Dendritic cell treated with granulocyte-macrophage colony-stimulating factor and Interleukin-4, amounts not matched to agents 40 ng/mL and 50 ng/mL, for 4 days (primary cell): ENCODE data around the gene SPATA17.

ENCODE experiments used
- H3K27ac Mint-ChIP-seq: one replicate; pipeline ENCODE4 v1.8.0; 2022; ENCODE audit warnings: mild to moderate bottlenecking, mixed read lengths
- H3K27me3 Mint-ChIP-seq: one replicate; pipeline ENCODE4 v1.8.0; 2022; ENCODE audit warnings: mild to moderate bottlenecking, mixed read lengths
- H3K36me3 Mint-ChIP-seq: one replicate; pipeline ENCODE4 v1.8.0; 2022; ENCODE audit warnings: low read depth, mixed read lengths
- H3K4me1 Mint-ChIP-seq: one replicate; pipeline ENCODE4 v1.8.0; 2022; ENCODE audit warnings: low read depth, mixed read lengths
- H3K4me3 Mint-ChIP-seq: one replicate; pipeline ENCODE4 v1.8.0; 2022; ENCODE audit warnings: mild to moderate bottlenecking, moderate library complexity, mixed read lengths
- H3K9me3 Mint-ChIP-seq: one replicate; pipeline ENCODE4 v1.8.0; 2022; ENCODE audit warnings: mixed read lengths
- intact Hi-C: fragments of 100-400 bp; cut with micrococcal nuclease; formaldehyde crosslinking; loops from one replicate; pipeline ENCODE4 v1.15.0; 2022

Gene SPATA17

GRCh38 chr1:217717959-217718358, 86.8 kb downstream of the SPATA17 start:
- H3K36me3 Mint-ChIP-seq = no peaks in the 10 kb centered on the region
- H3K27me3 Mint-ChIP-seq = no peaks in the 10 kb centered on the region
- no peak overlapping the region for H3K27ac Mint-ChIP-seq
- intact Hi-C loops = no loop called here
- H3K4me1 Mint-ChIP-seq = no peaks in the 10 kb centered on the region
- H3K4me3 Mint-ChIP-seq = no peak overlapping the region
- H3K9me3 Mint-ChIP-seq = peaks cover 3% of the 10 kb centered on the region

DNA sequence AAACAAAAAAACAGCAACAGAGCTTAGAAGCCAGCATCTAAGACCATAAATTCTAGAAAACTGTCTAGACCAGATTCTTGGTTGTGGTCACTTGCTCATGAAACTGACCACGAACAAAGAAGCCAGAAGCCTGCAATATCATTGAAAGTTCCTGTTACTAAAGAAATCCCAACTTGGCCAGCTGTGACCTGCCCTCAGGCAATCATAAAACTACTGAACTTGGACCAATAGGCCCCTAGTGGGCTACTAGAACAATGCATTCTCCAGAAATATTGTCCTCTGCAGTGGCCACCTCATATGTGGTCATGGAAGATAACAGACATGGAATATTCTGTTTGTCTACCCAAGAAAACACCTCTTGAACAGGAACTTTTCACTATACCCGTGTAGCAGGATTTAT, 87.7 kb downstream of the SPATA17 start:
- Mint-ChIP-seq H3K4me1 (no peaks in the 10 kb centered on the region), H3K27me3 (no peaks in the 10 kb centered on the region), H3K4me3 (no peak overlapping the region), H3K27ac (no peak overlapping the region), H3K9me3 (no peaks in the 10 kb centered on the region), H3K36me3 (no peaks in the 10 kb centered on the region)
- intact Hi-C loops = no loop called here

GRCh38 chr1:217721692-217722091, 90.5 kb downstream of the SPATA17 start:
- H3K4me3 Mint-ChIP-seq = no peak overlapping the region
- intact Hi-C loops = no loop called here
- no peaks in the 10 kb centered on the region for H3K4me1 Mint-ChIP-seq

DNA sequence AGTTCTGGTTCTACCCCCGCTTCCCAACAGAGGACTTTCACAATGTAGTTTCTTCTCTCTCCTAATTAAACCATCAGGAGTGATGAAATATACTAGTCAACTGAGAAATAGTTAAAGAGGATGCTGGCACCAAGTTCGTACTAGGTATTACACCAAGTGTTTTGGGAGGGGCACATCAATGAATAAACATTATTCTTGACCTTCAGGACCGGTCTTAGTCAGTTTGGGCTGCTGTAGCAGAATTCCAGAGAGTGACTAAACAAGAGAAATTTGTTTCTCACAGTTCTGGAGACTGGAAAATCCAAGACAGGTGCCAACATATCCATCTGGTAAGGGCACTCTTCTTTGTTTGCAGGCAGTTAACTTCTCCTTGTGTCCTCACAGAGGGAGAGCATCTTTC, 103.8 kb downstream of the SPATA17 start:
- intact Hi-C loops = no loop called here
- Mint-ChIP-seq H3K4me3 (no peak overlapping the region), H3K36me3 (no peaks in the 10 kb centered on the region), H3K27me3 (no peaks in the 10 kb centered on the region), H3K4me1 (no peaks in the 10 kb centered on the region), H3K27ac (no peak overlapping the region), H3K9me3 (no peaks in the 10 kb centered on the region)

More at GRCh38 chr1:217721692-217722091, 90.5 kb downstream of the SPATA17 start:
- no peaks in the 10 kb centered on the region for H3K27me3 Mint-ChIP-seq
- H3K27ac Mint-ChIP-seq = no peak overlapping the region
- H3K36me3 Mint-ChIP-seq = no peaks in the 10 kb centered on the region
- H3K9me3 Mint-ChIP-seq = no peaks in the 10 kb centered on the region

DNA sequence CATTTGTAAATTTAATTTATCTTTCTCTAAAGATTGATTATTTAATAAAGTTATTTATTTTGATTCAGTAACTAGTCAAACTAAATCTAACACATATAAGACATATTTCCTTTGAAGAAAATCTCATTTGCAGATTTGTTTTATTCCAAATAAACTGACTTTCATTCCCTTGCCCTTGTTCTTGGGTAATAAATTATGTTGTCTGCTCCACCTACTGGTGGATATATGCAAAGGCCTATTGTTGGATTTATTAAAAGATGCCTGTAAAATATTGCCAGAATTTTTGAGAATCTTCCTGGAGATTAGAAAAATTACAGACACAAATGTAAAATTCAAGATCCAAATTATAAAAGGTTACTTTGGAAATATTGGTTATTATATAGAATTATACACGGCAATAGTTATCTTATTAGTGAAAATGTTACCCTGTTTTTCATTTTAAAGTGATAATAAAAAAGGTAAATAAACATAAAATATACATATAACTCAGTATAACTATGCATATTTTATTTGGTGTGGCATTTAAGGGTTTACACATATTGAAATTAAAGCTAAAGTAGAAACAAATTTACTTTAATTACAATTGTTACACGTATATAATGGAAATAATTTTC, 116.1 kb downstream of the SPATA17 start:
- Mint-ChIP-seq H3K27ac (no peak overlapping the region), H3K36me3 (no peaks in the 10 kb centered on the region), H3K27me3 (no peaks in the 10 kb centered on the region), H3K4me1 (no peaks in the 10 kb centered on the region), H3K9me3 (no peaks in the 10 kb centered on the region), H3K4me3 (no peak overlapping the region)
- intact Hi-C loops = loop anchor here (5.0 to 10.0 kb wide), 2 partner anchors 152 to 315 kb away; no protein-coding TSS in a partner anchor

GRCh38 chr1:217769768-217770167, 138.6 kb downstream of the SPATA17 start:
- H3K4me1 Mint-ChIP-seq = no peaks in the 10 kb centered on the region
- H3K27ac Mint-ChIP-seq = no peak overlapping the region
- no peaks in the 10 kb centered on the region for H3K36me3 Mint-ChIP-seq
- no peaks in the 10 kb centered on the region for H3K9me3 Mint-ChIP-seq
- intact Hi-C loops = no loop called here
- no peak overlapping the region for H3K4me3 Mint-ChIP-seq
- no peaks in the 10 kb centered on the region for H3K27me3 Mint-ChIP-seq

DNA sequence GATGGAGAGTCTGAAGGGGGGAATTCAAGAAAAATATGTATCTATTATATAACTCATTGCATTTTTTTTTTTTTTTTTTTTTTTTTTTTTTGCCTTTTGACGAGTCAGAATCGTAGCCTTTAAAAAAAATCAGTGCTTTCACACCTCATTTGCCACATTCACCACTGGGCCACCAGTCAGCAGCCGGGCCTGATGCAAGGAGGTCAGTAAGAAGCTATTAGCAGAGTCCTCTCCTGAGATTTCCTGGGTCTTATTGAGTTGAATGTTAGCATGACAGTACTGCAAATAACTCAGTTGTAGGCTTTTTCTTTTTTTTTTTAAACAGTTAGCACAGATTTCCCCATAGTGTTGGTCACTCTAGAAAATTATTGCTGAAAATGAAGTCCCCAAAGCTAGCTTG, 139.8 kb downstream of the SPATA17 start:
- no peaks in the 10 kb centered on the region for H3K9me3 Mint-ChIP-seq
- no peak overlapping the region for H3K4me3 Mint-ChIP-seq
- no peaks in the 10 kb centered on the region for H3K27me3 Mint-ChIP-seq
- intact Hi-C loops = no loop called here
- no peak overlapping the region for H3K27ac Mint-ChIP-seq
- H3K4me1 Mint-ChIP-seq = no peaks in the 10 kb centered on the region
- no peaks in the 10 kb centered on the region for H3K36me3 Mint-ChIP-seq

DNA sequence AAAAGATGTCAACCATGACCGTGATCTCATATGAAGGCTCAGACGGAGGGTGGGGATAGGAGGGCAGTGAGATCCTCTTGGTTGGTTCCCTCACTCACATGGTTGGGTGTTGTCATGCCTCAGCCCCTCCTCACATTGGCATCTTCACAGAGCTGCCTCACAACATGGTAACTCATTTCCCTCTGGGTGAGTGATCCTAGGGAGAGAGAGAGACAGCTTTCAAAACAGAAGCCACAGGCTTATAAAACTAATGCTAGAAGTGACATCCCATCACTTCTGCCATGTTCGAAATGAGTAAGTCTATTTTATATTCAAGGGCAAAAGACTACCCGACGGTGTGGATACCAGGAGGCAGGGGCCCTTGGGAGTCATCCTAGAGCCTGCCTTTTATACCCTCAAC, 145.5 kb downstream of the SPATA17 start:
- Mint-ChIP-seq H3K4me3 (no peak overlapping the region), H3K4me1 (no peaks in the 10 kb centered on the region), H3K27ac (no peak overlapping the region), H3K36me3 (no peaks in the 10 kb centered on the region), H3K27me3 (no peaks in the 10 kb centered on the region), H3K9me3 (no peaks in the 10 kb centered on the region)
- intact Hi-C loops = no loop called here

DNA sequence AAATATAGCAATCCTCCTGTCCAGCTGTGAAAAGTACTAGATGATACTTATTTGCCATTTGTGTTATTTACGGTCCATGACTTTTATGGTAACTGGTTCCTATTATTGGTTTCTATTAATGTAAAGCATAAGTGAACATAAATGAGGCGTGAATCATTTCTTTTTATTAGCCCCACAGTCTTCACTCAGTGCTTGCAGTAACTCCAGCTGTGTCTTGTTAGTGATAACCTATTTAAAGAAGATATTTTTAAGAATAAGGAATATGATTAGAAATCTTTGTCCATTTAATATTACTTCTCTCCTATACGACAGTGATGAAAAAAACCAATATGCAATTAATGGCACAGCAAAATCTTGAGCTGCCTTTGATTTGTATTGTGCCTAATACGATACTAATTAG, 149.9 kb downstream of the SPATA17 start:
- intact Hi-C loops = no loop called here
- Mint-ChIP-seq H3K36me3 (no peaks in the 10 kb centered on the region), H3K27me3 (no peaks in the 10 kb centered on the region), H3K4me1 (no peaks in the 10 kb centered on the region), H3K9me3 (peaks cover 8% of the 10 kb centered on the region), H3K27ac (no peak overlapping the region), H3K4me3 (no peak overlapping the region)

- H3K4me1 Mint-ChIP-seq = no peaks in the 10 kb centered on the region
- no peaks in the 10 kb centered on the region for H3K27me3 Mint-ChIP-seq
Observed at GRCh38 chr1:217791091-217791490, 159.9 kb downstream of the SPATA17 start.

GRCh38 chr1:217805792-217806191, 174.6 kb downstream of the SPATA17 start:
- H3K27me3 Mint-ChIP-seq = no peaks in the 10 kb centered on the region
- intact Hi-C loops = no loop called here
- peaks cover 16% of the 10 kb centered on the region for H3K9me3 Mint-ChIP-seq
- H3K4me1 Mint-ChIP-seq = no peaks in the 10 kb centered on the region
- no peak overlapping the region for H3K27ac Mint-ChIP-seq
- no peaks in the 10 kb centered on the region for H3K36me3 Mint-ChIP-seq
- no peak overlapping the region for H3K4me3 Mint-ChIP-seq

More at GRCh38 chr1:217791091-217791490, 159.9 kb downstream of the SPATA17 start:
- H3K36me3 Mint-ChIP-seq = no peaks in the 10 kb centered on the region
- no peak overlapping the region for H3K4me3 Mint-ChIP-seq
- no peaks in the 10 kb centered on the region for H3K9me3 Mint-ChIP-seq
- no peak overlapping the region for H3K27ac Mint-ChIP-seq
- intact Hi-C loops = no loop called here

- Mint-ChIP-seq H3K27me3 (no peaks in the 10 kb centered on the region), H3K4me3 (no peak overlapping the region), H3K36me3 (no peaks in the 10 kb centered on the region), H3K27ac (no peak overlapping the region), H3K9me3 (peaks cover 3% of the 10 kb centered on the region), H3K4me1 (no peaks in the 10 kb centered on the region)
- intact Hi-C loops = no loop called here
Observed at GRCh38 chr1:217812175-217812574, 181.0 kb downstream of the SPATA17 start.

DNA sequence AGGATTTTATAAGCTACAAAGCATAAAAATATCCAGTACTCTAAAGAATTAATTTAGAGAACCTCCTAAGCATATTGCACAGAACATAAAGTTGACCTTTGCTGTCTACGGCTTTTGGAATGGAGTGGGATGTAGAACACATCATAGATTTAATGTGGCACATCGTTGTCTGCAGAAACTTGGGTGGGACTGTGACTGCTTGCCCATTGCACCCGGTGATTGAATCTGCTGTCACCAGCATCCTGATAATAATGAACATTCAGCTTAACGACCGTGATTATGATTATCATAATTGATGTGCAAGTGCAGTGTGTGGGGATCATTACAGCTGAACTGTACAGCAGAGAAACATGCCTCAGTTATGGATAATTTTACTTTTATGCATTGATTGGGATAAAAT, 181.9 kb downstream of the SPATA17 start:
- Mint-ChIP-seq H3K9me3 (peaks cover 9% of the 10 kb centered on the region), H3K27me3 (no peaks in the 10 kb centered on the region), H3K4me1 (no peaks in the 10 kb centered on the region), H3K27ac (no peak overlapping the region), H3K4me3 (no peak overlapping the region), H3K36me3 (no peaks in the 10 kb centered on the region)
- intact Hi-C loops = no loop called here

GRCh38 chr1:217837691-217838090, 206.5 kb downstream of the SPATA17 start:
- no peak overlapping the region for H3K4me3 Mint-ChIP-seq
- intact Hi-C loops = no loop called here
- no peaks in the 10 kb centered on the region for H3K27me3 Mint-ChIP-seq
- no peak overlapping the region for H3K27ac Mint-ChIP-seq
- no peaks in the 10 kb centered on the region for H3K4me1 Mint-ChIP-seq
- no peaks in the 10 kb centered on the region for H3K36me3 Mint-ChIP-seq
- H3K9me3 Mint-ChIP-seq = no peaks in the 10 kb centered on the region

DNA sequence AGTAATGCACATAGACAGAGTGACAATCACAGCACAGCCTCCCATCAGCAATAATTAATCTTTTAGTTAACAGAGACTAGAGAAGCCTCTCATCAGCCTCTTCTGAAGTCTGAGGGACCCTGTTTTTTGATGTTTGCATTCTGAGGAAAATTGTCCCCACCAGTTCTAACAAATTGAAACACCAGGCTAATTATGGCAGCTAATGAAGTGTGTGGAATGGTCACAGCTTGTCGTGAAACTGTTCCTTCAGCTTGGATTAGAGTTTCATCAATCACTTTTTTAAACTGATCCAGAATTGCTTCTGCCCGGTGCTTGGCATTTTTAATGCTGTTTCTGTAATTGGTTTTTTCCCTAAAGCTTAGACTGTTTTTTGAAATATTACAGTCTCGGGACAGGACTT, 208.0 kb downstream of the SPATA17 start:
- Mint-ChIP-seq H3K4me1 (no peaks in the 10 kb centered on the region), H3K4me3 (no peak overlapping the region), H3K36me3 (no peaks in the 10 kb centered on the region), H3K27me3 (no peaks in the 10 kb centered on the region), H3K9me3 (no peaks in the 10 kb centered on the region), H3K27ac (no peak overlapping the region)
- intact Hi-C loops = no loop called here
